Measurements from ENCODE around the gene POGZ.

Gene POGZ

GRCh38 chr1:151459331-151460046 is at the start of gene POGZ:
Gene POGZ, minus strand, starts transcription at chr1:151459494. Its CDS starts 17,290 bp downstream, at chr1:151442204.
- peak; percentile 82 to 87 (median 87) for DNase-seq (ENCODE audit: low read depth in 3 of 3, low spot score in 1 of 3)

GRCh38 chr1:151508833-151509232 is 49.5 kb upstream of the POGZ start:
- no peak for DNase-seq (ENCODE audit: low read depth in 3 of 3, low spot score in 1 of 3)

- no peak for DNase-seq (ENCODE audit: low read depth in 3 of 3, low spot score in 1 of 3)
These were observed 45.5 kb upstream of the POGZ start for GRCh38 chr1:151504759-151505158.

- no peak for DNase-seq (ENCODE audit: low read depth in 3 of 3, low spot score in 1 of 3)
These were observed 45.0 kb upstream of the POGZ start for GRCh38 chr1:151504252-151504651.

- DNase-seq (ENCODE audit: low read depth in 3 of 3, low spot score in 1 of 3), result no peak
These were observed 43.8 kb upstream of the POGZ start for GRCh38 chr1:151502859-151503780.

- DNase-seq (ENCODE audit: low read depth in 3 of 3, low spot score in 1 of 3), result no peak
These were observed 42.9 kb upstream of the POGZ start for GRCh38 chr1:151502035-151502700.

GRCh38 chr1:151501474-151501873 is 42.2 kb upstream of the POGZ start:
- DNase-seq (ENCODE audit: low read depth in 3 of 3, low spot score in 1 of 3), result no peak

- DNase-seq (ENCODE audit: low read depth in 3 of 3, low spot score in 1 of 3), result no peak
These were observed 40.6 kb upstream of the POGZ start for GRCh38 chr1:151499930-151500329.

GRCh38 chr1:151499365-151499764 is 40.1 kb upstream of the POGZ start:
- no peak for DNase-seq (ENCODE audit: low read depth in 3 of 3, low spot score in 1 of 3)

GRCh38 chr1:151495316-151495715 is 36.0 kb upstream of the POGZ start:
- no peak for DNase-seq (ENCODE audit: low read depth in 3 of 3, low spot score in 1 of 3)

- no peak for DNase-seq (ENCODE audit: low read depth in 3 of 3, low spot score in 1 of 3)
These were observed 35.5 kb upstream of the POGZ start for GRCh38 chr1:151494741-151495281.

- DNase-seq (ENCODE audit: low read depth in 3 of 3, low spot score in 1 of 3), result no peak
These were observed 33.7 kb upstream of the POGZ start for GRCh38 chr1:151493042-151493441.

GRCh38 chr1:151492120-151492519 is 32.8 kb upstream of the POGZ start:
- no peak for DNase-seq (ENCODE audit: low read depth in 3 of 3, low spot score in 1 of 3)

- DNase-seq (ENCODE audit: low read depth in 3 of 3, low spot score in 1 of 3), result no peak
These were observed 32.3 kb upstream of the POGZ start for GRCh38 chr1:151491641-151492040.

GRCh38 chr1:151486557-151486956 is 27.3 kb upstream of the POGZ start:
- DNase-seq (ENCODE audit: low read depth in 3 of 3, low spot score in 1 of 3), result no peak

GRCh38 chr1:151485685-151486255 is 26.5 kb upstream of the POGZ start:
- no peak for DNase-seq (ENCODE audit: low read depth in 3 of 3, low spot score in 1 of 3)

GRCh38 chr1:151482017-151482416 is 22.7 kb upstream of the POGZ start:
- no peak for DNase-seq (ENCODE audit: low read depth in 3 of 3, low spot score in 1 of 3)

GRCh38 chr1:151479462-151479861 is 20.2 kb upstream of the POGZ start:
- no peak for DNase-seq (ENCODE audit: low read depth in 3 of 3, low spot score in 1 of 3)

GRCh38 chr1:151478923-151479322 is 19.6 kb upstream of the POGZ start:
- DNase-seq (ENCODE audit: low read depth in 3 of 3, low spot score in 1 of 3), result no peak

GRCh38 chr1:151478140-151478812 is 19.0 kb upstream of the POGZ start:
- DNase-seq (ENCODE audit: low read depth in 3 of 3, low spot score in 1 of 3), result no peak

- no peak for DNase-seq (ENCODE audit: low read depth in 3 of 3, low spot score in 1 of 3)
These were observed 17.8 kb upstream of the POGZ start for GRCh38 chr1:151477066-151477465.
